Epithelial cell of proximal tubule (primary cell): ENCODE results near the gene KIF5A. TPM values are rescaled to one million over a fixed set of nuclear protein-coding genes. Genes with fewer than 3 reads are reported as not detected.
"Not testable (repeated sequence)": the region's sequence is repeated elsewhere in the genome, so short reads cannot be mapped to it uniquely, and the experiment has no call there.

Experiments
- DNase-seq: peaks from one replicate; pipeline ENCODE4 v3.0.0-alpha.2; 2011; ENCODE audit warnings: low read depth
- H3K4me3 ChIP-seq: 2 replicates; pipeline ENCODE4 v1.5.1; 2011; ENCODE audit warnings: low read depth, mild to moderate bottlenecking, low read length
- CTCF ChIP-seq: conservative IDR thresholded peaks from 2 replicates; pipeline ENCODE4 v1.5.1; 2012; ENCODE audit warnings: low read depth, mild to moderate bottlenecking, low read length
- total RNA-seq: library from RNA; depleted of rRNA; stranded (reverse); fragments of >200 nt; gene quantifications from 2 replicates; pipeline ENCODE4 v1.2.3, GENCODE V29; 2015

The KIF5A gene
- total RNA-seq, 1 donor from 2014 or later: 0.46 TPM

GRCh38 chr12:57586832-57587429 lies 37.1 kb downstream of the KIF5A start:
- H3K4me3 ChIP-seq: no peak overlapping the region
- no peak for TF ChIP-seq CTCF
- DNase-seq: no peak

GRCh38 chr12:57588951-57589610 lies 39.2 kb downstream of the KIF5A start:
- H3K4me3 ChIP-seq, DNase-seq: not testable (repeated sequence)

GRCh38 chr12:57590479-57590863 lies 40.6 kb downstream of the KIF5A start:
- no peak for TF ChIP-seq CTCF
- no peak for DNase-seq
- H3K4me3 ChIP-seq: peak overlapping the region; percentile 96

- H3K4me3 ChIP-seq: peak within 1 kb of the TSS; percentile 96
- no peak for TF ChIP-seq CTCF
- no peak for DNase-seq
Observed at GRCh38 chr12:57590864-57591781, 41.3 kb downstream of the KIF5A start, which contains the start of gene PIP4K2C. TSS of gene PIP4K2C (plus strand) at chr12:57591192. CDS start at chr12:57591290, 98 bp downstream.

GRCh38 chr12:57591782-57592325 lies 42.0 kb downstream of the KIF5A start:
- DNase-seq: no peak
- TF ChIP-seq CTCF: no peak
- peak overlapping the region; percentile 96 for H3K4me3 ChIP-seq

GRCh38 chr12:57592551-57593165 lies 42.8 kb downstream of the KIF5A start:
- no peak for TF ChIP-seq CTCF
- no peak for DNase-seq
- H3K4me3 ChIP-seq: no peak overlapping the region

GRCh38 chr12:57593187-57593586 lies 43.3 kb downstream of the KIF5A start:
- no peak for DNase-seq
- no peak for TF ChIP-seq CTCF
- no peak overlapping the region for H3K4me3 ChIP-seq
